ENCODE results near the gene TEC.

DNA sequence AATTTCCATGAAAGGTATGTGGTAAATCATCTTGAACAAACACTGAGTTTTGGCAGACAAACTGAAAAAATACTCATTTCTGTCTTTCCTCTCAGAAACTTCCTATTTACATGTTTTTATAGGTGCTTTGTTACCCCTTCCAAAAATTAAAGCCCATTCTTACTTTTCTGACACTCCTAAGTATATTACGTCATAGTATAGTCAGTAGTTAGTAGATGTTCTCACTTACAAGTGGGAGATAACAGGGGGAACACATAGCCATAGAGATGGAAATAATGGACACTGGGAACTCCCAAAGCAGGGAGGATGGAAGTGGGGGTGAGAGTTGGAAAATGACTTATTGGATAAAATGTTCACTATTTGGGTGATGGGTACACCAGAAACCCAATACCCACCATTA lies 164.4 kb downstream of the TEC start:
- TF ChIP-seq GTF2F1 (IDR thresholded peaks at IDR 0.05; ENCODE audit: borderline replicate concordance, low read depth, low read length): no peak
- TF ChIP-seq TEAD4 (IDR thresholded peaks at IDR 0.05; ENCODE audit: low read depth, low read length): no peak
- TF ChIP-seq EZH2 (IDR thresholded peaks at IDR 0.05; ENCODE audit: low read depth, low read length, severe bottlenecking): no peak
- no peak for TF ChIP-seq RXRA (IDR thresholded peaks at IDR 0.05; ENCODE audit: insufficient read depth, low read depth, low read length)
- TF ChIP-seq SIN3A (conservative IDR thresholded peaks at IDR 0.05 in 1 of 2, IDR thresholded peaks at IDR 0.05 in 1 of 2; ENCODE audit: low read depth in 1 of 2, low read length in 2 of 2): no peak
- no peak for TF ChIP-seq CTCF (IDR thresholded peaks at IDR 0.05; ENCODE audit: control extremely low read depth in 1 of 3, insufficient read depth in 1 of 3, low read depth in 1 of 3, low read length in 3 of 3)
- TF ChIP-seq BACH1 (IDR thresholded peaks at IDR 0.05; ENCODE audit: low read length): no peak
- no peak for TF ChIP-seq EP300 (IDR thresholded peaks at IDR 0.05; ENCODE audit: borderline replicate concordance in 1 of 2, low read depth in 2 of 2, low read length in 2 of 2)
- no peak for TF ChIP-seq SAP30 (IDR thresholded peaks at IDR 0.05; ENCODE audit: insufficient read depth, insufficient replicate concordance, low read length)

All from H1 (cell line).